ENCODE data around the gene PHLPP2. TPM values are rescaled to one million over a fixed set of nuclear protein-coding genes. Genes with fewer than 3 reads are reported as not detected.
A peak's percentile ranks its signal among the peaks of the same experiment; 100 is the strongest.

Gene PHLPP2, protein sequence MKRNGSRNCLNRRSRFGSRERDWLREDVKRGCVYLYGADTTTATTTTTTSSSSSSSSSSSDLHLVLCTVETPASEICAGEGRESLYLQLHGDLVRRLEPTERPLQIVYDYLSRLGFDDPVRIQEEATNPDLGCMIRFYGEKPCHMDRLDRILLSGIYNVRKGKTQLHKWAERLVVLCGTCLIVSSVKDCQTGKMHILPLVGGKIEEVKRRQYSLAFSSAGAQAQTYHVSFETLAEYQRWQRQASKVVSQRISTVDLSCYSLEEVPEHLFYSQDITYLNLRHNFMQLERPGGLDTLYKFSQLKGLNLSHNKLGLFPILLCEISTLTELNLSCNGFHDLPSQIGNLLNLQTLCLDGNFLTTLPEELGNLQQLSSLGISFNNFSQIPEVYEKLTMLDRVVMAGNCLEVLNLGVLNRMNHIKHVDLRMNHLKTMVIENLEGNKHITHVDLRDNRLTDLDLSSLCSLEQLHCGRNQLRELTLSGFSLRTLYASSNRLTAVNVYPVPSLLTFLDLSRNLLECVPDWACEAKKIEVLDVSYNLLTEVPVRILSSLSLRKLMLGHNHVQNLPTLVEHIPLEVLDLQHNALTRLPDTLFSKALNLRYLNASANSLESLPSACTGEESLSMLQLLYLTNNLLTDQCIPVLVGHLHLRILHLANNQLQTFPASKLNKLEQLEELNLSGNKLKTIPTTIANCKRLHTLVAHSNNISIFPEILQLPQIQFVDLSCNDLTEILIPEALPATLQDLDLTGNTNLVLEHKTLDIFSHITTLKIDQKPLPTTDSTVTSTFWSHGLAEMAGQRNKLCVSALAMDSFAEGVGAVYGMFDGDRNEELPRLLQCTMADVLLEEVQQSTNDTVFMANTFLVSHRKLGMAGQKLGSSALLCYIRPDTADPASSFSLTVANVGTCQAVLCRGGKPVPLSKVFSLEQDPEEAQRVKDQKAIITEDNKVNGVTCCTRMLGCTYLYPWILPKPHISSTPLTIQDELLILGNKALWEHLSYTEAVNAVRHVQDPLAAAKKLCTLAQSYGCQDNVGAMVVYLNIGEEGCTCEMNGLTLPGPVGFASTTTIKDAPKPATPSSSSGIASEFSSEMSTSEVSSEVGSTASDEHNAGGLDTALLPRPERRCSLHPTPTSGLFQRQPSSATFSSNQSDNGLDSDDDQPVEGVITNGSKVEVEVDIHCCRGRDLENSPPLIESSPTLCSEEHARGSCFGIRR (N-terminal part only)
- 1 to 10 TPM; 8.1 to 8.4 (median 8.2) TPM for polyA plus RNA-seq (ENCODE audit: insufficient read length in 3 of 3)

- no peak for DNase-seq (ENCODE audit: low read depth in 3 of 3, low spot score in 2 of 3)
Measured at GRCh38 chr16:71724320-71724751, at the start of gene PHLPP2. PHLPP2 (minus strand) TSS chr16:71724701; CDS start chr16:71714795, 9,906 bp downstream.

GRCh38 chr16:71771571-71771970 lies 47.1 kb upstream of the PHLPP2 start:
- no peak for DNase-seq (ENCODE audit: low read depth in 3 of 3, low spot score in 2 of 3)

GRCh38 chr16:71769222-71769621 lies 44.7 kb upstream of the PHLPP2 start:
- no peak for DNase-seq (ENCODE audit: low read depth in 3 of 3, low spot score in 2 of 3)

DNA sequence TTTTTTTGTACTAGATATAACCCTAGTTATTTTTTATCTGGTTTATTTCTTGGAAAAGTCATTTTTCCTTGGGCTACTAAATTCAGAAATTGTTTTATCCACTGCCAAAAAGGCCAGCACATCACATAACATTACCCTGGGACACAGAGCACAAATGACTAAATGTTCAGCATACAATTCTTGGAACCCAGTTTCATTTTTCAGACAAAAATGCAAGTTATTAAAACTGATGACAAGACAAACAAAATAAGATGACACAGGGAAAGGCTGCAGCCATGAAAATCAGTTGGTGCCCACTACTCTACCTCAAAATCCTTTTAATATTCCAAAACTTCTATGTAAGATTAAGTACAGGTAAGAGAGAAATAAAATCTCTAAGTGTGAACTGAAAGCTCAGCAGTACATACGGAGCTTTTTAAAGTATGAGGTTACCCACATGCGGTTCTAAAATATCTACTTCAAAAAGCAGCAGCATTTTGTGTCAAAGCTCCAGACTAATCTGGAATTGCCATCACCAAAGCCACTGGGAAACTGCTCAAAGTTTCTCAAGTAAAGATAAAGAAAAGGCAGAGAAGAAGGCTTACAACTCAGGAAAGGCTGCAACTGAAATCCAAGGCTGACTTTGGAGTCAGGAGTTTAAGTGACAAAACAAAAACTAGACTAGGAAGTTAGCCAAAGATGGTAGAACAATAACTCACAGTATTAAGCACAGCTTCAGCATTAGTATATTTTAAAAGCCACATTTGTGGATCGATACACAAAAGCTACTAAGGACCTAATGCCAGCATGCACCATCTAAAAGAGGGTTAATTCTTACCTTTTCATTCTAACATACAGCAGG lies 42.8 kb upstream of the PHLPP2 start:
- no peak for DNase-seq (ENCODE audit: low read depth in 3 of 3, low spot score in 2 of 3)

GRCh38 chr16:71762186-71762585 lies 37.7 kb upstream of the PHLPP2 start:
- DNase-seq (ENCODE audit: low read depth in 3 of 3, low spot score in 2 of 3): no peak

DNA sequence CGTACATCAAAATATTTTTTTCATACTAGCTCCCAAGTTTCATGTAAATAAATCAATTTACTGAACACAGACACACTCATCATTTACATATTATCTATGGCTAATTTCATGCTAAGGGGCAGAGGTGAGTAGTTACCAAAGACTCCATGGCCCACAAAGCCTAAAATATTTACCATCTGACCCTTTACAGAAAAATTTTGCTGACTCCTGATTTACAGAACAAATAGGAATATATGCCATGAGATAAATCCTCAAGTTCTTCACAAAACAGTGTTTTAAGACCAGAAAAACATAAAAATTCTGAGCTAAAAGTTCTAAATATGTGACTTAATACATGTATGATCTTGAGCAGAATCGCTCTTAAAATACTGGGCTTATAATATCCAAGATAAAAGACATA lies 36.6 kb upstream of the PHLPP2 start:
- no peak for DNase-seq (ENCODE audit: low read depth in 3 of 3, low spot score in 2 of 3)

- DNase-seq (ENCODE audit: low read depth in 3 of 3, low spot score in 2 of 3): no peak
Measured at GRCh38 chr16:71758293-71758760, 33.8 kb upstream of the PHLPP2 start.

- no peak for DNase-seq (ENCODE audit: low read depth in 3 of 3, low spot score in 2 of 3)
Measured at GRCh38 chr16:71754652-71755051, 30.2 kb upstream of the PHLPP2 start.

GRCh38 chr16:71754108-71754507 lies 29.6 kb upstream of the PHLPP2 start:
- DNase-seq (ENCODE audit: low read depth in 3 of 3, low spot score in 2 of 3): no peak

DNA sequence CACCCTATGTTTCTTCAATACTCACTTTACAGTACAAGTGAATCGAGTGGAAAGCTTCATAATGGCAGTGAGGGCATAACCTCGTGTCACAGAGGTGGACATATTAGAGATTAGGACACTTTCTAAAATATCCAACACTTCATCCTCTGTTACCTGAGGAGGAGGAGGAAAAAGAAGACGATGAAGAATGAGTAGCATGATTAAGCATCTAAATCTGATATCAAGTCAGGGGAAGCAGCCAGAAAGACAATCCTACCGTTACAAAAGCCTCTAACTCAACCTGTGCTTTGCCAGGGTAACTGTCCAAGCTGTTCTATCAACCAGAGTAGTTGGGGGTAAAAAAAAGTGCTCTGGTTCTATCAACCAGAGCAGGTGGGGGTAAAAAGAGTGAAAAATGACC lies 23.7 kb upstream of the PHLPP2 start:
- no peak for DNase-seq (ENCODE audit: low read depth in 3 of 3, low spot score in 2 of 3)

DNA sequence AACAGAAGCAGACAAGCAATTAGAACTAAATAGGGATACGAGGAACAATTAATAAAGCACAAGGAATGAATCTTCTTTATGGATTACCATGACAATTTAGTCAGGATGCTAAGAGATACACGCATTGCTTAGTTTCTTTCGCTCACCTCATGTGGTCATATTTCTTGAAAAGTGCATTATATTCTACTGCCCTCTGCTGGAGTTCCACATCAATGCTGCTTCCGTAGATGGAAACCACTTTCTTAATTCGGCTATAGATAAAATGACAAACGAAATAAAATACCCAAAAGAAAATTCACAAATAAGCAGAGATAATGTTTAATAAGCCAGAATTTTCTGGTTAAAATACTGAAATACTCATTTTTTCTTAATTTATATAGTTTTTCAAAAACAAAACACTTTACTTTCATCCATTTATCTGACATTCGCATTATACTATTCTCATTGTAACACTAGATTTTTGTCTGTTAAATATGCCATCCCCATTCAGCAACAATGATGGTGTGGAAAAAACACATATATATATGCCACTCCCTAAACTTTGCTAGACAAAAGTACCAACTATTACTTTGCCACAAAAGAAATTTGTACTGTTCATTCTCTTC lies 22.0 kb upstream of the PHLPP2 start:
- peak in 1 of 3 donors; percentile 23 for DNase-seq (ENCODE audit: low read depth in 3 of 3, low spot score in 2 of 3)

- DNase-seq (ENCODE audit: low read depth in 3 of 3, low spot score in 2 of 3): no peak
Measured at GRCh38 chr16:71738855-71739254, 14.4 kb upstream of the PHLPP2 start.

GRCh38 chr16:71737501-71737900 lies 13.0 kb upstream of the PHLPP2 start:
- no peak for DNase-seq (ENCODE audit: low read depth in 3 of 3, low spot score in 2 of 3)

GRCh38 chr16:71734511-71734910 lies 10.0 kb upstream of the PHLPP2 start:
- DNase-seq (ENCODE audit: low read depth in 3 of 3, low spot score in 2 of 3): no peak

GRCh38 chr16:71732587-71732986 lies 8.1 kb upstream of the PHLPP2 start:
- DNase-seq (ENCODE audit: low read depth in 3 of 3, low spot score in 2 of 3): no peak

GRCh38 chr16:71727551-71728324 lies 3.2 kb upstream of the PHLPP2 start:
- no peak for DNase-seq (ENCODE audit: low read depth in 3 of 3, low spot score in 2 of 3)

- DNase-seq (ENCODE audit: low read depth in 3 of 3, low spot score in 2 of 3): no peak
Measured at GRCh38 chr16:71726476-71727315, 2.2 kb upstream of the PHLPP2 start.
